22Rv1 (cell line): ENCODE measurements around the gene POPDC2.

Experiments
- CTCF ChIP-seq: fragments of 450-650 bp; IDR thresholded peaks from 2 replicates; pipeline ENCODE4 v1.5.1; 2017; ENCODE audit warnings: mild to moderate bottlenecking
- ZFX ChIP-seq: fragments of 450-650 bp; IDR thresholded peaks from 2 replicates; pipeline ENCODE4 v1.6.1; 2017; ENCODE audit warnings: antibody characterized with exemption, borderline replicate concordance

DNA sequence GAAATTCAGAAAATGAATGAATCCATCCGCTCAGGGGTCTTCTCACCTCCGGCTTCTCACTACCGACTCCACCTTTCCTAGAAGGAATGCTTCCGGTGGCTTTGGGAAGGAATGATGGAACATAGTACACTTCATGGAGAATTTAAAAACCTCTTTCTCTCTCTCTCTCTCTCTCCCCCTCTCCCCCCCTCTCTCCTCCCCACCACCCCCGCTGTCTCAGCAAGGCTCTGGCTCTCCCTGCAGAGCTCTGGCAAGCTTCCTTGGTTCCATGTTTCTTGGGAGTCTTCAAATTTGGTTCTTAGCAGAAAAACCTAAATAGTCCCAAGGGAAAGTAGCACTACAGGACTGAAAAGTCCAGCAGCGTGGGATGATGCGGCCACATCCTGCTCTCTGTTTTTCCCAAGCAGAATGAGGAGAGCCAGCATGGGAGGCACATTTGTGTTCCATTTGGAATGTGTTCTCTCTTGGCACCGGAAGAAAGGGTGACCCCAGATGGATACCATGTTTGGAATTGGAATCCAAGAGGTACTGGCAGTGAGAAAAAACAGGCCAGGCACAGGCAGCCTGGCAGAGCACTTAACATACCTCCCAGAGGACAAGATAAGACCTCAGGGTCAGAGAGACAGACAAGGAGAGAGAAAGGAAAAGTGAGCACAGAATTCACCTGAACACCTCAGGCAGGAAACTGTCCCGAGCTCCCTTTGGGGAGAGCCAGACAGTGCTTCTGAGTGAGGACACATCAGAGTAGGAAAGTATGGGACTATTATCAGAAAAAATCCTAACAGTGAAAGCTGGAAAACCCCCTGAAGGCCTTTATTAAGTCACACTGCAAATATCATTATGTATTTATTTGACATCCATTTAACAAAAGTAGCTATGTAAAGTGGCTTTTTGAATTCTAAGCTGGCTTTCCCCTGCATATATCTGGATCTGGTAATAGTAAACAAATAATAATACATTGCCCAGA, at the start of gene POPDC2:
- TF ChIP-seq CTCF (no peak), ZFX (no peak)
